K562 (cell line): ENCODE measurements around the gene SAE1. TPM values are rescaled to one million over a fixed set of nuclear protein-coding genes. Genes with fewer than 3 reads are reported as not detected.

Experiments
- ETV6 ChIP-seq, 3 experiments: fragments of 150-350 bp in 1 of 3; sonication (generic) in 1 of 3; formaldehyde crosslinking in 1 of 3; IDR thresholded peaks; 2 replicates each; pipeline versions ENCODE4 v1.6.1 to v1.8.0; 2014 to 2022; ENCODE audit warnings: borderline replicate concordance in 2 of 3, low read depth in 2 of 3, antibody characterized with exemption in 1 of 3, low read length in 1 of 3, mild to moderate bottlenecking in 1 of 3, missing genetic modification reagents in 1 of 3
- HDGF ChIP-seq: fragments of 450-650 bp; IDR thresholded peaks from 2 replicates; pipeline ENCODE4 v1.6.1; 2016
- NR2C2 ChIP-seq, 2 experiments: fragments of 200-800 bp in 1 of 2; sonication (Bioruptor generic) in 1 of 2; sonication (generic) in 1 of 2; formaldehyde crosslinking in 1 of 2; IDR thresholded peaks; 2 replicates each; pipeline versions ENCODE4 v1.6.1 to v1.8.0; 2016 to 2022; ENCODE audit warnings: mild to moderate bottlenecking in 1 of 2, missing compliant biosample characterization in 1 of 2, missing genetic modification characterization in 1 of 2, missing genetic modification reagents in 1 of 2
- PHF8 ChIP-seq: fragments of 200-600 bp; sonication (generic); IDR thresholded peaks from 2 replicates; pipeline ENCODE4 v1.6.1; 2012; ENCODE audit warnings: mixed run types, mild to moderate bottlenecking, inconsistent platforms, low read length, moderate library complexity, borderline replicate concordance
- PML ChIP-seq: IDR thresholded peaks from 2 replicates; pipeline ENCODE4 v1.6.1; 2012; ENCODE audit warnings: low read length, inconsistent platforms
- POLR2A ChIP-seq: fragments of 450-650 bp; conservative IDR thresholded peaks from 2 replicates; pipeline ENCODE4 v1.6.1; 2016
- RFX1 ChIP-seq: fragments of 450-650 bp; IDR thresholded peaks from 2 replicates; pipeline ENCODE4 v1.6.1; 2016; ENCODE audit warnings: mild to moderate bottlenecking, moderate library complexity
- TARDBP ChIP-seq: fragments of 450-650 bp; IDR thresholded peaks from 2 replicates; pipeline ENCODE4 v1.6.1; 2016
- XRCC4 ChIP-seq: IDR thresholded peaks from one replicate; pipeline ENCODE4 v1.6.1; 2011; ENCODE audit not compliant: insufficient read depth, insufficient read length; ENCODE audit errors: extremely low read depth
- ZFP36 ChIP-seq: fragments of 150-350 bp; IDR thresholded peaks from 2 replicates; pipeline ENCODE4 v1.6.1; 2018; ENCODE audit warnings: low read length, low read depth; ENCODE audit not compliant: partially characterized antibody
- ZNF589 ChIP-seq: fragments of 200-800 bp; sonication (Bioruptor generic); IDR thresholded peaks from 2 replicates; pipeline ENCODE4 v1.6.1; 2016; ENCODE audit warnings: low read depth, missing genetic modification characterization, missing compliant biosample characterization
- ZNF699 ChIP-seq: fragments of 250-450 bp; sonication (Bioruptor Pico); IDR thresholded peaks from 2 replicates; pipeline ENCODE4 v1.8.0; 2021; ENCODE audit warnings: mild to moderate bottlenecking, moderate library complexity; ENCODE audit not compliant: insufficient replicate concordance
- polyA plus RNA-seq, 8 experiments: library from polyadenylated mRNA; depleted of rRNA in 4 of 8; stranded (reverse) in 5 of 8; unstranded in 3 of 8; fragments of >200 nt; fragmentation: Nextera tagmentation in 2 of 8; fragmentation: Illumina TruSeq in 1 of 8; extraction: Ambion mirVana in 2 of 8; extraction: Trizol in 1 of 8; gene quantifications; 2 replicates each; pipeline versions ENCODE4 v1.2.1 to v1.2.3, GENCODE V29; 2011 to 2014; ENCODE audit warnings: inconsistent platforms in 1 of 8, missing spikeins in 1 of 8
- total RNA-seq, 7 experiments: library from RNA; depleted of rRNA in 6 of 7; stranded (reverse); fragments of >200 nt in 6 of 7; fragmentation: Illumina TruSeq in 2 of 7; extraction: Trizol in 2 of 7; gene quantifications; 2 replicates each; pipeline versions ENCODE4 v1.2.1 to v1.2.3, GENCODE V29; 2011 to 2021; ENCODE audit warnings: low replicate concordance in 1 of 7
- TF ChIP-seq, protein P1 (sequence below): fragments of 450-650 bp; IDR thresholded peaks from 2 replicates; pipeline ENCODE4 v1.7.0; 2016; ENCODE audit warnings: borderline replicate concordance
- TF ChIP-seq, protein P2 (sequence below): fragments of 450-650 bp; IDR thresholded peaks from 2 replicates; pipeline ENCODE4 v1.6.1; 2016; ENCODE audit warnings: missing biosample characterization, missing genetic modification characterization
- TF ChIP-seq, protein P3 (sequence below): IDR thresholded peaks from 3 replicates; pipeline ENCODE4 v1.6.1; 2011; ENCODE audit warnings: borderline replicate concordance, mild to moderate bottlenecking; ENCODE audit not compliant: insufficient read length, insufficient read depth
- TF ChIP-seq, protein P4 (sequence below): IDR thresholded peaks from 2 replicates; pipeline ENCODE4 v1.6.1; 2011; ENCODE audit warnings: borderline replicate concordance, low read depth, mild to moderate bottlenecking, moderate library complexity, low read length; ENCODE audit not compliant: insufficient read depth, poor library complexity, severe bottlenecking
- TF ChIP-seq, protein P5 (sequence below): fragments of 450-650 bp; IDR thresholded peaks from 2 replicates; pipeline ENCODE4 v1.6.1; 2017; ENCODE audit warnings: antibody characterized with exemption

Gene SAE1
- total and polyA plus RNA-seq, 9 of the 15 experiments (the other 6 are each of a cell fraction or from before 2014, with no cell fraction given) = 82.8 to 299 (median 217) TPM

DNA sequence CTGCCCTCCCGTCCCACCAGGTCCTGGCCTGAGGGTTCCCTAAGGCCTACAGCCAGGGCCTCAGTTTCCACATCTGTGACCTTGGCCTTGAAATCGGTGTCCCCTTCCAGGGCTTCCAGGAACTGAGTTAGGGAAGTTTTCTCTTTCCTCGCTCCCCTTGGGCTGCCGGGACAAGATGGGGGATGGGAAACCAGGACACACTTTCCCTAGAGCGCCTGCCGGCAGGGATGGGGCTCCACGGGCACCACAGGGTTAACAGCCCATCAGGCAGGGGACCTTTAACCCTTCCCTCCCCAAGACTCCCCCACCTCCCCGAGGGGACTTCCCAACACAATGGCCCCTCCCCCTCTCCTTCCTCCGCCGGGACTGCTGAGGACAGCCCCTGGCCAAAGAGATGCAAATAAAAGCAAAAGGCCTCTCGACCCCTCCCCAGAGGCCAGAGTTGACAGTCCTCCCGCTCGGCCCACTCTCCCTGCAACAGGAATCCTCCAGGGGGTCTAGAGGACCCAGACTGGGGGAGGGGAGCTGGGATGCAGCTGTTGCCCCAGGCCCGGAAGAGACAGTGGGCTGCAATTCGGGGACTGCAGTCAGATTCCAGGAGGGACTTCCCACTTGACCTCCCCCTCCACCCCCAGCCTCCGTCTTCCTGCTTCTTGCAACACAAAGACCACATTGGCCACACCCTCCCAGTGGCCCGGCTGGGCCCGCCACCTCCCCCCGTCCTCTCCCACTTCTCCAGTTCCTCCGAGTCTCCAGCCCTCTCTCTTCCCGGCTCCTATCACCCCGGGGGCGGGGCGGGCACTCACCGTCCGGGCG, 96.9 kb downstream of the SAE1 start (continued):
- TF ChIP-seq, protein P1, sequence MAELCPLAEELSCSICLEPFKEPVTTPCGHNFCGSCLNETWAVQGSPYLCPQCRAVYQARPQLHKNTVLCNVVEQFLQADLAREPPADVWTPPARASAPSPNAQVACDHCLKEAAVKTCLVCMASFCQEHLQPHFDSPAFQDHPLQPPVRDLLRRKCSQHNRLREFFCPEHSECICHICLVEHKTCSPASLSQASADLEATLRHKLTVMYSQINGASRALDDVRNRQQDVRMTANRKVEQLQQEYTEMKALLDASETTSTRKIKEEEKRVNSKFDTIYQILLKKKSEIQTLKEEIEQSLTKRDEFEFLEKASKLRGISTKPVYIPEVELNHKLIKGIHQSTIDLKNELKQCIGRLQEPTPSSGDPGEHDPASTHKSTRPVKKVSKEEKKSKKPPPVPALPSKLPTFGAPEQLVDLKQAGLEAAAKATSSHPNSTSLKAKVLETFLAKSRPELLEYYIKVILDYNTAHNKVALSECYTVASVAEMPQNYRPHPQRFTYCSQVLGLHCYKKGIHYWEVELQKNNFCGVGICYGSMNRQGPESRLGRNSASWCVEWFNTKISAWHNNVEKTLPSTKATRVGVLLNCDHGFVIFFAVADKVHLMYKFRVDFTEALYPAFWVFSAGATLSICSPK = 0 out of 2 replicates have a peak, but pooled peaks have one; percentile 19
- TF ChIP-seq TARDBP = peak; percentile 94
- TF ChIP-seq ZNF699 (CRISPR knock-in tag) = no peak
- peak; percentile 23; the same call in 1 of the 2 replicates for TF ChIP-seq PML
- peak in 1 of 2 experiments; percentile 50; a peak in 1 of 4 replicates for TF ChIP-seq ETV6 (IDR thresholded peaks at IDR 0.05; ENCODE audit: borderline replicate concordance in 1 of 2, low read depth in 2 of 2, low read length in 1 of 2)
- no peak for TF ChIP-seq ETV6 (CRISPR knock-in tag; IDR thresholded peaks at IDR 0.05; ENCODE audit: borderline replicate concordance)
- TF ChIP-seq RFX1 = no peak
- TF ChIP-seq ZFP36 = peak; percentile 11
- TF ChIP-seq NR2C2 (CRISPR knock-in tag; IDR thresholded peaks at IDR 0.05) = no peak
- peak; percentile 95 for TF ChIP-seq NR2C2 (tag; IDR thresholded peaks at IDR 0.05)
- 0 out of 2 replicates have a peak, but pooled peaks have one; percentile 7 for TF ChIP-seq ZNF589 (CRISPR knock-in tag)
- TF ChIP-seq, protein P2, sequence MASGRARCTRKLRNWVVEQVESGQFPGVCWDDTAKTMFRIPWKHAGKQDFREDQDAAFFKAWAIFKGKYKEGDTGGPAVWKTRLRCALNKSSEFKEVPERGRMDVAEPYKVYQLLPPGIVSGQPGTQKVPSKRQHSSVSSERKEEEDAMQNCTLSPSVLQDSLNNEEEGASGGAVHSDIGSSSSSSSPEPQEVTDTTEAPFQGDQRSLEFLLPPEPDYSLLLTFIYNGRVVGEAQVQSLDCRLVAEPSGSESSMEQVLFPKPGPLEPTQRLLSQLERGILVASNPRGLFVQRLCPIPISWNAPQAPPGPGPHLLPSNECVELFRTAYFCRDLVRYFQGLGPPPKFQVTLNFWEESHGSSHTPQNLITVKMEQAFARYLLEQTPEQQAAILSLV (tag) = peak; percentile 60; the same call in 1 of the 2 replicates
- peak; percentile 98 for TF ChIP-seq HDGF
- TF ChIP-seq, protein P3, sequence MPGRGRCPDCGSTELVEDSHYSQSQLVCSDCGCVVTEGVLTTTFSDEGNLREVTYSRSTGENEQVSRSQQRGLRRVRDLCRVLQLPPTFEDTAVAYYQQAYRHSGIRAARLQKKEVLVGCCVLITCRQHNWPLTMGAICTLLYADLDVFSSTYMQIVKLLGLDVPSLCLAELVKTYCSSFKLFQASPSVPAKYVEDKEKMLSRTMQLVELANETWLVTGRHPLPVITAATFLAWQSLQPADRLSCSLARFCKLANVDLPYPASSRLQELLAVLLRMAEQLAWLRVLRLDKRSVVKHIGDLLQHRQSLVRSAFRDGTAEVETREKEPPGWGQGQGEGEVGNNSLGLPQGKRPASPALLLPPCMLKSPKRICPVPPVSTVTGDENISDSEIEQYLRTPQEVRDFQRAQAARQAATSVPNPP = no peak
- no peak for TF ChIP-seq XRCC4
- TF ChIP-seq, protein P4, sequence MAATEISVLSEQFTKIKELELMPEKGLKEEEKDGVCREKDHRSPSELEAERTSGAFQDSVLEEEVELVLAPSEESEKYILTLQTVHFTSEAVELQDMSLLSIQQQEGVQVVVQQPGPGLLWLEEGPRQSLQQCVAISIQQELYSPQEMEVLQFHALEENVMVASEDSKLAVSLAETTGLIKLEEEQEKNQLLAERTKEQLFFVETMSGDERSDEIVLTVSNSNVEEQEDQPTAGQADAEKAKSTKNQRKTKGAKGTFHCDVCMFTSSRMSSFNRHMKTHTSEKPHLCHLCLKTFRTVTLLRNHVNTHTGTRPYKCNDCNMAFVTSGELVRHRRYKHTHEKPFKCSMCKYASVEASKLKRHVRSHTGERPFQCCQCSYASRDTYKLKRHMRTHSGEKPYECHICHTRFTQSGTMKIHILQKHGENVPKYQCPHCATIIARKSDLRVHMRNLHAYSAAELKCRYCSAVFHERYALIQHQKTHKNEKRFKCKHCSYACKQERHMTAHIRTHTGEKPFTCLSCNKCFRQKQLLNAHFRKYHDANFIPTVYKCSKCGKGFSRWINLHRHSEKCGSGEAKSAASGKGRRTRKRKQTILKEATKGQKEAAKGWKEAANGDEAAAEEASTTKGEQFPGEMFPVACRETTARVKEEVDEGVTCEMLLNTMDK = no peak
- TF ChIP-seq PHF8 = peak; percentile 20; the same call in 1 of the 2 replicates
- peak; percentile 3; the same call in 1 of the 2 replicates for TF ChIP-seq POLR2A
- TF ChIP-seq, protein P5, sequence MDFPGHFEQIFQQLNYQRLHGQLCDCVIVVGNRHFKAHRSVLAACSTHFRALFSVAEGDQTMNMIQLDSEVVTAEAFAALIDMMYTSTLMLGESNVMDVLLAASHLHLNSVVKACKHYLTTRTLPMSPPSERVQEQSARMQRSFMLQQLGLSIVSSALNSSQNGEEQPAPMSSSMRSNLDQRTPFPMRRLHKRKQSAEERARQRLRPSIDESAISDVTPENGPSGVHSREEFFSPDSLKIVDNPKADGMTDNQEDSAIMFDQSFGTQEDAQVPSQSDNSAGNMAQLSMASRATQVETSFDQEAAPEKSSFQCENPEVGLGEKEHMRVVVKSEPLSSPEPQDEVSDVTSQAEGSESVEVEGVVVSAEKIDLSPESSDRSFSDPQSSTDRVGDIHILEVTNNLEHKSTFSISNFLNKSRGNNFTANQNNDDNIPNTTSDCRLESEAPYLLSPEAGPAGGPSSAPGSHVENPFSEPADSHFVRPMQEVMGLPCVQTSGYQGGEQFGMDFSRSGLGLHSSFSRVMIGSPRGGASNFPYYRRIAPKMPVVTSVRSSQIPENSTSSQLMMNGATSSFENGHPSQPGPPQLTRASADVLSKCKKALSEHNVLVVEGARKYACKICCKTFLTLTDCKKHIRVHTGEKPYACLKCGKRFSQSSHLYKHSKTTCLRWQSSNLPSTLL = peak; percentile 27; the same call in 1 of the 2 replicates
